ENCODE data around the gene GCM1.

- TF ChIP-seq CTCF (IDR thresholded peaks at IDR 0.05; ENCODE audit: low read depth, low read length): no peak
- TF ChIP-seq POLR2A (IDR thresholded peaks at IDR 0.05; ENCODE audit: extremely low read depth, insufficient read length): no peak
Observed at GRCh38 chr6:53112871-53113270, 35.8 kb downstream of the GCM1 start.

Data from NB4 (cell line).